ENCODE measurements around the gene ZNF529. TPM values are rescaled to one million over a fixed set of nuclear protein-coding genes. Genes with fewer than 3 reads are reported as not detected.
A peak's percentile ranks its signal among the peaks of the same experiment; 100 is the strongest.

ZNF529 gene
- total RNA-seq, 2 experiments from 2014 or later = 11.1 to 14.6 TPM

- peaks cover 60% of the 10 kb centered on the region for H3K9me3 Mint-ChIP-seq
- CTCF ChIA-PET = no interaction called here
- POLR2A ChIA-PET = no interaction called here
- H3K27me3 Mint-ChIP-seq = no peaks in the 10 kb centered on the region
- H3K27ac Mint-ChIP-seq = no peak overlapping the region
- H3K4me1 Mint-ChIP-seq = no peaks in the 10 kb centered on the region
- no peak overlapping the region for H3K4me3 Mint-ChIP-seq
- peaks cover 78% of the 10 kb centered on the region for H3K36me3 Mint-ChIP-seq (ENCODE audit: low read depth)
- no peak for DNase-seq
These were observed 8.7 kb downstream of the ZNF529 start for GRCh38 chr19:36564391-36564790.

- POLR2A ChIA-PET = interaction anchor here (1.5 kb wide), 1 partner anchor 26 kb away, joined by 3 read pairs; the partner anchor contains the start of gene ZNF529
These were observed 25.9 kb downstream of the ZNF529 start for GRCh38 chr19:36547001-36547732.

GRCh38 chr19:36528921-36529518, 44.1 kb downstream of the ZNF529 start:
- Mint-ChIP-seq H3K27ac (peak overlapping the region; percentile 91), H3K4me3 (peak overlapping the region; percentile 94), H3K27me3 (no peaks in the 10 kb centered on the region), H3K9me3 (peaks cover 38% of the 10 kb centered on the region), H3K36me3 (ENCODE audit: low read depth) (peaks cover 43% of the 10 kb centered on the region), H3K4me1 (peaks cover 23% of the 10 kb centered on the region)
- ChIA-PET POLR2A (interaction anchor here (0.5 to 3.5 kb wide), 13 partner anchors 11 to 940 kb away, joined by 3 to 30 read pairs (median 4); partner anchors contain the start of genes POLR2I, TBCB, ZNF146 and ZNF382), CTCF (interaction anchor here (0.9 to 1.6 kb wide), 3 partner anchors 18 to 76 kb away, joined by 3 to 6 read pairs (median 3); partner anchors contain the start of genes ZNF382 and ZNF529)
- DNase-seq = peak; percentile 17

More at GRCh38 chr19:36547001-36547732, 25.9 kb downstream of the ZNF529 start:
- Mint-ChIP-seq H3K9me3 (peaks cover 80% of the 10 kb centered on the region), H3K36me3 (ENCODE audit: low read depth) (peaks cover 87% of the 10 kb centered on the region), H3K4me3 (no peak overlapping the region), H3K27me3 (no peaks in the 10 kb centered on the region), H3K27ac (no peak overlapping the region), H3K4me1 (no peaks in the 10 kb centered on the region)
- DNase-seq = no peak
- CTCF ChIA-PET = interaction anchor here (1.7 kb wide), 1 partner anchor 19 kb away, joined by 3 read pairs; the partner anchor contains the start of gene ZNF260

GRCh38 chr19:36528194-36528920, 44.7 kb downstream of the ZNF529 start, which contains the start of gene ZNF260:
TSS of gene ZNF260 (minus strand) at chr19:36528271. CDS start at chr19:36515238, 13,033 bp downstream.
- peak; percentile 91 for DNase-seq
- Mint-ChIP-seq H3K4me3 (peak within 1 kb of the TSS; percentile 94), H3K36me3 (ENCODE audit: low read depth) (peaks cover 43% of the 10 kb centered on the region), H3K27ac (peak within 1 kb of the TSS; percentile 91), H3K27me3 (no peaks in the 10 kb centered on the region), H3K9me3 (peaks cover 35% of the 10 kb centered on the region), H3K4me1 (peaks cover 23% of the 10 kb centered on the region)
- CTCF ChIA-PET = interaction anchor here (0.9 to 1.6 kb wide), 3 partner anchors 18 to 77 kb away, joined by 3 to 6 read pairs (median 3); partner anchors contain the start of genes ZNF382 and ZNF529
- POLR2A ChIA-PET = interaction anchor here (0.5 to 3.5 kb wide), 18 partner anchors 11 to 941 kb away, joined by 3 to 30 read pairs (median 4); partner anchors contain the start of genes POLR2I, TBCB, ZFP14 and ZNF146

GRCh38 chr19:36527873-36528193, 45.3 kb downstream of the ZNF529 start:
- ChIA-PET CTCF (interaction anchor here (1.1 to 1.6 kb wide), 2 partner anchors 19 to 45 kb away, joined by 3 to 6 read pairs; partner anchors contain the start of gene ZNF529), POLR2A (interaction anchor here (0.6 to 3.5 kb wide), 14 partner anchors 13 to 941 kb away, joined by 3 to 30 read pairs (median 4); partner anchors contain the start of genes POLR2I, TBCB, ZFP14 and ZNF146)
- Mint-ChIP-seq H3K9me3 (peaks cover 37% of the 10 kb centered on the region), H3K27ac (peak overlapping the region; percentile 91), H3K4me3 (peak overlapping the region; percentile 94), H3K36me3 (ENCODE audit: low read depth) (peaks cover 45% of the 10 kb centered on the region), H3K27me3 (no peaks in the 10 kb centered on the region), H3K4me1 (peaks cover 23% of the 10 kb centered on the region)
- no peak for DNase-seq

GRCh38 chr19:36527341-36527740, 45.8 kb downstream of the ZNF529 start:
- no peaks in the 10 kb centered on the region for H3K27me3 Mint-ChIP-seq
- DNase-seq = no peak
- peaks cover 49% of the 10 kb centered on the region for H3K36me3 Mint-ChIP-seq (ENCODE audit: low read depth)
- peaks cover 23% of the 10 kb centered on the region for H3K4me1 Mint-ChIP-seq
- H3K9me3 Mint-ChIP-seq = peaks cover 40% of the 10 kb centered on the region
- peak overlapping the region; percentile 91 for H3K27ac Mint-ChIP-seq
- H3K4me3 Mint-ChIP-seq = peak overlapping the region; percentile 94
- ChIA-PET POLR2A (interaction anchor here (1.0 to 3.5 kb wide), 6 partner anchors 13 to 551 kb away, joined by 3 to 30 read pairs (median 15); partner anchors contain the start of genes ZNF382, ZNF420, ZNF529 and ZNF566), CTCF (interaction anchor here (1.6 kb wide), 1 partner anchor 46 kb away, joined by 6 read pairs; the partner anchor contains the start of gene ZNF529)

- POLR2A ChIA-PET = interaction anchor here (3.5 kb wide), 1 partner anchor 37 kb away, joined by 27 read pairs; the partner anchor contains the start of gene ZNF566
- DNase-seq = no peak
- H3K27me3 Mint-ChIP-seq = no peaks in the 10 kb centered on the region
- CTCF ChIA-PET = no interaction called here
- H3K4me3 Mint-ChIP-seq = peak overlapping the region; percentile 51
- H3K27ac Mint-ChIP-seq = no peak overlapping the region
- peaks cover 23% of the 10 kb centered on the region for H3K4me1 Mint-ChIP-seq
- peaks cover 51% of the 10 kb centered on the region for H3K36me3 Mint-ChIP-seq (ENCODE audit: low read depth)
- peaks cover 40% of the 10 kb centered on the region for H3K9me3 Mint-ChIP-seq
These were observed 46.5 kb downstream of the ZNF529 start for GRCh38 chr19:36526581-36526980.

- Mint-ChIP-seq H3K9me3 (peaks cover 39% of the 10 kb centered on the region), H3K36me3 (ENCODE audit: low read depth) (peaks cover 62% of the 10 kb centered on the region), H3K4me3 (no peak overlapping the region), H3K27ac (no peak overlapping the region), H3K4me1 (peaks cover 23% of the 10 kb centered on the region), H3K27me3 (no peaks in the 10 kb centered on the region)
- DNase-seq = no peak
- POLR2A ChIA-PET = no interaction called here
- CTCF ChIA-PET = no interaction called here
These were observed 48.5 kb downstream of the ZNF529 start for GRCh38 chr19:36524617-36525016.

- POLR2A ChIA-PET = interaction anchor here (1.0 kb wide), 1 partner anchor 14 kb away, joined by 3 read pairs; the partner anchor contains the start of gene ZNF260
- peaks cover 59% of the 10 kb centered on the region for H3K9me3 Mint-ChIP-seq
These were observed 59.0 kb downstream of the ZNF529 start for GRCh38 chr19:36514012-36514612.

GRCh38 chr19:36508325-36508724, 64.8 kb downstream of the ZNF529 start:
- H3K27me3 Mint-ChIP-seq = no peaks in the 10 kb centered on the region
- H3K36me3 Mint-ChIP-seq (ENCODE audit: low read depth) = peaks cover 10% of the 10 kb centered on the region
- POLR2A ChIA-PET = no interaction called here
- no peaks in the 10 kb centered on the region for H3K4me1 Mint-ChIP-seq
- no peak overlapping the region for H3K27ac Mint-ChIP-seq
- DNase-seq = no peak
- peaks cover 32% of the 10 kb centered on the region for H3K9me3 Mint-ChIP-seq
- CTCF ChIA-PET = no interaction called here
- H3K4me3 Mint-ChIP-seq = no peak overlapping the region

More at GRCh38 chr19:36514012-36514612, 59.0 kb downstream of the ZNF529 start:
- DNase-seq = no peak
- CTCF ChIA-PET = no interaction called here
- H3K4me3 Mint-ChIP-seq = no peak overlapping the region
- no peaks in the 10 kb centered on the region for H3K4me1 Mint-ChIP-seq
- peaks cover 54% of the 10 kb centered on the region for H3K36me3 Mint-ChIP-seq (ENCODE audit: low read depth)
- no peaks in the 10 kb centered on the region for H3K27me3 Mint-ChIP-seq
- H3K27ac Mint-ChIP-seq = no peak overlapping the region

GRCh38 chr19:36501973-36502372, 71.1 kb downstream of the ZNF529 start:
- ChIA-PET CTCF (no interaction called here), POLR2A (no interaction called here)
- Mint-ChIP-seq H3K9me3 (peaks cover 35% of the 10 kb centered on the region), H3K27me3 (no peaks in the 10 kb centered on the region), H3K27ac (no peak overlapping the region), H3K4me3 (no peak overlapping the region), H3K4me1 (no peaks in the 10 kb centered on the region), H3K36me3 (ENCODE audit: low read depth) (peaks cover 7% of the 10 kb centered on the region)
- no peak for DNase-seq

GRCh38 chr19:36497001-36497400, 76.1 kb downstream of the ZNF529 start:
- Mint-ChIP-seq H3K4me3 (no peak overlapping the region), H3K36me3 (ENCODE audit: low read depth) (peaks cover 4% of the 10 kb centered on the region), H3K9me3 (peaks cover 26% of the 10 kb centered on the region), H3K27ac (no peak overlapping the region), H3K4me1 (no peaks in the 10 kb centered on the region), H3K27me3 (no peaks in the 10 kb centered on the region)
- POLR2A ChIA-PET = no interaction called here
- DNase-seq = no peak
- CTCF ChIA-PET = interaction anchor here (0.6 kb wide), 1 partner anchor 10 kb away, joined by 3 read pairs; no protein-coding TSS in a partner anchor
